GM18517 (cell line): ENCODE measurements around the gene RPL28.
A peak's percentile ranks its signal among the peaks of the same experiment; 100 is the strongest.

Experiments used
- ATAC-seq: cut with Tn5 transposase; IDR thresholded peaks from one replicate; pipeline ENCODE4 v1.9.1; 2021; ENCODE audit warnings: mild to moderate bottlenecking, moderate library complexity; ENCODE audit not compliant: unreplicated experiment

Gene RPL28

GRCh38 chr19:55385724-55386492, at the start of gene RPL28:
Gene RPL28 (plus strand): TSS chr19:55385932. CDS start chr19:55386358, 426 bp downstream.
- peak; percentile 79 for ATAC-seq

DNA sequence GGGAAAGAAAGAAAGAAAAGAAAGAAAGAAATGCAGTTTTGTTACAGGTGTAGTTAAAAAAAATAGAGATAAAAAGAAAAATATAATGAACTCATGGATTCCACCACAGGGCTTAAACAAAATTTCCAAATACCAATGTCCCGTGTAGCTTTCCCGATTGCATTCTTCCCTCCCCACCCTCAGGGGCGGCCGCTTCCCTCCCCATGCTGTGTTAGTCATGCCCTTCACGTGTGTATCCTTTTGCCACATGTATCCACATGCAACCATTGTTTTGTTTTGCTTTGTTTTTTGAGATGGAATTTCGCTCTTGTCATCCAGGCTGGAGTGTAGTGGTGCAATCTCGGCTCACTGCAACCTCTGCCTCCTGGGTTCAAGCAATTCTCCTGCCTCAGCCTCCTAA, 49.6 kb upstream of the RPL28 start:
- no peak for ATAC-seq

GRCh38 chr19:55339105-55339888, 46.4 kb upstream of the RPL28 start, which contains the start of gene KMT5C:
Gene KMT5C (plus strand): TSS chr19:55339876. CDS start chr19:55341937, 2,061 bp downstream.
- ATAC-seq = peak; percentile 91

DNA sequence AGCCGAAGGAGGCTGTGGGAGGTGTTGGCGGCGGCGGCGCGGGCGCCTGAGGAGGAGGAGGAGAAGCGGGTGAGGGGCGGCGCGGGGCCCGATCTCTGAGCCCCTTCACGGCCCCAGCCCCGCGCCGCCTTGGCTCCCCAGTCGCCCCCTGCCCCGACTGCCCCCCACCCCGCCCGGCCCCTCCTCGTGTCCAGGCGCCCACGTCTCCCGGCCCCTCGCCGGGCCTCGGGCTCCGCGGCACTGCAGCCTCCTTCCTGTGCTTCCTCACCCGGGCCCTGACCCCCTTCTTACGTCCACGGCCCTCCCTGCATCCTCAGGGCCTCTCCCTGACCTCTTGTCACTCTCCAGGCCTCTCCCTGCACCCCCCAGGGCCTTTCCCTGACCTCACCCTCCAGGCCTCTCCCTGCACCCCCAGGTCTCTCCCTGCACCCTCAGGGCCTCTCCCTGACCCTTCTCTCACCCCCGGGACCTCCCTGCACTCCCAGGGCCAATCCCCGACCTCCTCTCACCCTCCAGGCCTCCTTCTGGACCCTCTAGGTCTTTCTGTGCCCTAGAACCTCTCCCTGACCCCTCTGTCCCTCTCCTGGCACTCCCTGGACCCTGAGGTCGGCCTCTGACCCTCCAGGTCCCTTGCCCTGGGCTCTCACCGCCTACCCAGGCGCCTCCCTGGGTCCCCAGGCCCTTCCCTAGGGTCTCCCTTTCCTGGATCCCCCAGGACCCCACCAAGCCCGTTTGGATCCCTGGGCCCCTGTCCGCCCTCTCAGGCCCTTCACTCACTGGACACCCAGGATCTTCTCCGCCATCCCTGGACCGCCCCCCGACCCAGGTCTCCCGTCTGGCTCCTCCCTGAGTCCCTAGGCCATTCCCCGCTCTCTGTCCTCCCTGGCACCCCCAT, 45.6 kb upstream of the RPL28 start:
- no peak for ATAC-seq

DNA sequence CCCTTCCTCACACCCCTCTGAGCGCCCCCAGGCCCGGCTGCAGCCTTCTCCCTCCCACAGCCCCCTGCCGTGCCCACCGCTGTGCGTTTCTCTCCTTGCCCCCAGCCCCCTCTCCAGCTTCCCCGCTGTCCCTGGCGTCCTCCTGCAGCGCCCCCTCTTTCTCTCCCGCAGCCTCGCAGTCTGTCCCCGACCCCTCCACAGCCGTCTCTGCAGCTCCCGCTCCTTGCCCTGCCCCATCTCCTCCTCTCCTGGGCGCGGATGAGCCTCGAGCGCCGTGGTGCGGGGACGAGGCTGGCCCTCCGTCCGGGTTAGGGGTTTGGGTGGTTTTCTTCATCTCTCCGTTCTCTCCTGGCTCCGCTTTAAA, 45.0 kb upstream of the RPL28 start:
- ATAC-seq = no peak

- no peak for ATAC-seq
Measured at GRCh38 chr19:55341171-55341588, 44.6 kb upstream of the RPL28 start.

DNA sequence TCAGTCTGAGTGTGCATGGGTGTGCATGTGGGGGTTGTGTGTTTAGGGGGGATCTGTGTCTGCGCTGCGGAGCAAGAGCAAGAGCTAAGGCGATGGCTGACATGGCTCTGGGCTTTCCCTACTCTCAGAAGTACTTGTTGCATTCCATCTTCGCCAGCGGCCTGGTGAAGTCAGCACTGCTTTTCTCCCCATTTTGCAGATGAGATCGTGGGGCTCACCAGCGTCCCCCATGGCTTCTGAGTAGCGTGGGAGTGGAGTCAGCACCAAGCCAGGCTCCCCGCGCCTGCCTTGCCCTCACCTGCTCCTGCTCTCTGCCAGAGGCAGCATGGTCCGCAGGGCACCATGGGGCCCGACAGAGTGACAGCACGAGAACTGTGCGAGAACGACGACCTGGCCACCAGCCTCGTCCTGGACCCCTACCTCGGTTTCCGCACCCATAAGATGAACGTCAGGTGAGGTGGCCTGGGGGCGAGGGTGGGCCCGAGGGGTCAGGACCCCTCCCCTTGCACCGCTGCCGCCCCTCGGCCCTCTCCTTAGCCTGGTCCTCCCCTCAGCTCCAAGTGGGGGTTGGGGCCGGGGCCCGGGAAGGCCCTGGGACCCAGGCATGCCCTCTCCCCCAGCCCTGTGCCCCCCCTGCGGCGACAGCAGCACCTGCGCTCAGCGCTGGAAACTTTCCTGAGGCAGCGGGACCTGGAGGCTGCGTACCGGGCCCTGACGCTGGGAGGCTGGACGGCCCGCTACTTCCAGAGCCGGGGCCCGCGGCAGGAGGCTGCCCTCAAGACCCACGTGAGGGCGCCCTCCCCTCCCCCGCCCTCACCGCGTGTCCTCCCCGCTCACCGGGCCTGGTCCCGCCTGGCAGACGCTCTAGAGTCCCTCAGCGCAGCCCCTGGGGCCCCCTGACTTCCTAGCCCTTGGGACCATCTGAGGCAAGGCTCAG, 43.9 kb upstream of the RPL28 start:
- ATAC-seq = no peak

DNA sequence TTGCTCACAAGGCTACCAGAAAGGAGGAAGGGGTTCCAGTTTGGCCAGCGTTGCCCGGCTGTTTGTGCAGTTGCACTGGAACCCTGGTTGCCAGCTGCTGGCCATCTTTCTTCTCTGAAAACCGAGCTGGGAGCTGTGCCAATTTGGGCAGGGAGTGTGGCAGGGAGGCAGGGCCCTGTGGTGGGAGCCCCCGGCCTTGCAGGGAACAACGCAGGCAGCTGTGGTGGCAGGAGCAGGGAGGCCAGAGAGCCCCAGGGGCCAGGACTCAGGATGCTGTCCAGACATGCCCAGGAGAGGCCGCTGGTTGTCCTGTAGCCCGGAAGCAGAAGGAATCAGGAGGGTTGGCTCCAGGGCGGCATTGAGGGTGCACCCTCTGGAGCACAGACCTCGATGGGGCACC, 41.3 kb upstream of the RPL28 start:
- ATAC-seq = no peak

DNA sequence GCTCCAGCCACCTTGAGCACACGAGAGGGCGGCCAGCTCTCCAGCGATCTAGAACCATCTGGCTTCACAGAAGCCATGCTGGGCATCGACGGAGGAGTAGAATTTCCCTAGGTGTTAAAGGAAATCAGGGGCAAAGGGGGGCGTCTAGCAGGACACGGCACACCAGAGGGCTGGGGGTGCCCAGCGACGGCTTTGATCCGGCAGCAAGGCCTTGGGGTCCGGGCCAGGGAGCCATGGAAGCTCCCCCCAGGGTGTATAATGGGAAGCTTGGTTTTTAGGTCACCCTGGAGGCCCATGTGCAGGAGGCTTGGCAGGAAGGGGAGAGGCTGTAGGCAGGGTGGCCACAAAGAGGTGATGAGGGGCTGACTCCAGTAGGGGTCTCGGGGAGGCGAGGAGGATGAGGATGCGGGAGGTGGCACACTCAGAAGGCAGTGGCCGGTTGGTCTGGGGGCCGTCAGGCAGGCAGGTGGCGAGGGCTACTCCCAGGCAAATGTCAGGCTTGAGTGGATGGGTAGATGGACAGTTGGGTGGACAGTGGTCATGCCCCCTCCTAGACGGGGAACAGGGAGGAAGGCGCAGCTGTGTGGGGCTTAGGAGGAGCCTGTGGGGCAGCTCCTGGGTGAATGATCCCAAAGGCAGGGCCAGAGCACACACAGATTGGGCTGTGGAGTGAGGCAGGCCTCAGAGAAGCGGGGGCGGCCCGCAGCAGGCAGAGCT, 40.5 kb upstream of the RPL28 start:
- ATAC-seq = no peak

DNA sequence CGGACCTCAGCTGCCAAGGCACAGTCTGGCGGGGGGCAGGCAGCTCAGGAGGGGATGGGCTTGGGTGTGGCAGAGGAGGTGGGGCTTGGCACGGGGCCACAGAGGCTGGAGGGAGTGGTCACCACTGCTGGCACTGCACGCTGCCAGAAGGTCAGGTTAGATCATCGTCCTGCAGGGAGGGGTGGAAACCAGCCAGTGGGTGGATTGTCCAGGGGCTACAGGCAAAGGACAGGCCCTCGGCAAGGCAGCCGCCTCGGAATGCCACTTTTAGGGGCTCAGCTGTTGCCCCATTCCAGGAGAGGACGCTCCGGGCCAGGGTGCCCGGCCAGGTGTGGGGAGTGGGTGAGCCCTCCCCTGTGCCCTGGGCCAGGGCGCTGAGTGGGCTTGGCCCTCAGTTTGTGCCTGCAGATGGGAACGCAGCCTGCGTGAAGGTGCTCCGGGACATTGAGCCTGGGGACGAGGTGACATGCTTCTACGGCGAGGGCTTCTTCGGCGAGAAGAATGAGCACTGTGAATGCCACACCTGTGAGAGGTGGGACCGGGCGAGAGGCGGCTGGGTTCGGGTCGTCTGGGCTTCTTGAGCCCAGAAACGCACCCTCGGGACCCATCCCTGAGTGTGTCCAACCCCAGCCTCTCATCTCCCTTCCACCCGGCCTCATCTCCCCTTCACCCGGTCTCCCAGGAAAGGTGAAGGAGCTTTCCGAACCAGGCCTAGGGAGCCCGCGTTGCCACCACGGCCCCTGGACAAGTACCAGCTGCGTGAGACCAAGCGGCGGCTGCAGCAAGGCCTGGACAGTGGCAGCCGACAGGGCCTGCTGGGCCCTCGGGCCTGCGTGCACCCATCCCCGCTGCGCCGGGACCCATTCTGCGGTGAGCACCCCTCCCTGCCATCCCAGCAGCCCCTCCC, 39.7 kb upstream of the RPL28 start:
- ATAC-seq = no peak

DNA sequence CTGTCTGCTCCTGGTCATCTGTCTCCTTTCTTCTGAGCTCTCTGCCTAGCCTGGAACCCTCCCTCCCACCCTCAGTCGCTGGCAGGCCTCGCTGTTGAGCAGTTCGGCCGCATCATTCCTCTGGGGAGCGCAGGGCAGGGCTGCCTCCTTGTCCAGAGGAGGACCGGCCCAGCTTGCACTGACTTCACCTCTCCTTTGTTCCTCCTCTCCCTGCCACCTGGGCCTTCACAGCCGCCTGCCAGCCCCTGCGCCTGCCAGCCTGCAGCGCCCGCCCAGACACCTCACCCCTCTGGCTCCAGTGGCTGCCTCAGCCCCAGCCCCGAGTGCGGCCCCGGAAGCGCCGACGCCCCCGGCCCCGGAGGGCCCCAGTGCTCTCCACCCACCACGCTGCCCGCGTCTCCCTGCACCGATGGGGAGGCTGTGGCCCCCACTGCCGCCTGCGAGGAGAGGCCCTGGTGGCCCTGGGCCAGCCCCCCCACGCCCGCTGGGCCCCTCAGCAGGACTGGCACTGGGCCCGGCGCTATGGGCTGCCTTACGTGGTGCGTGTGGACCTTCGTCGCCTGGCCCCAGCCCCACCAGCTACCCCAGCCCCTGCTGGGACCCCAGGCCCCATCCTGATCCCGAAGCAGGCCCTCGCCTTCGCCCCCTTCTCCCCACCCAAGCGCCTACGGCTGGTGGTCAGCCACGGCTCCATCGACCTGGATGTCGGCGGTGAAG, 38.8 kb upstream of the RPL28 start:
- no peak for ATAC-seq

- no peak for ATAC-seq
Measured at GRCh38 chr19:55347442-55348009, 38.2 kb upstream of the RPL28 start.

DNA sequence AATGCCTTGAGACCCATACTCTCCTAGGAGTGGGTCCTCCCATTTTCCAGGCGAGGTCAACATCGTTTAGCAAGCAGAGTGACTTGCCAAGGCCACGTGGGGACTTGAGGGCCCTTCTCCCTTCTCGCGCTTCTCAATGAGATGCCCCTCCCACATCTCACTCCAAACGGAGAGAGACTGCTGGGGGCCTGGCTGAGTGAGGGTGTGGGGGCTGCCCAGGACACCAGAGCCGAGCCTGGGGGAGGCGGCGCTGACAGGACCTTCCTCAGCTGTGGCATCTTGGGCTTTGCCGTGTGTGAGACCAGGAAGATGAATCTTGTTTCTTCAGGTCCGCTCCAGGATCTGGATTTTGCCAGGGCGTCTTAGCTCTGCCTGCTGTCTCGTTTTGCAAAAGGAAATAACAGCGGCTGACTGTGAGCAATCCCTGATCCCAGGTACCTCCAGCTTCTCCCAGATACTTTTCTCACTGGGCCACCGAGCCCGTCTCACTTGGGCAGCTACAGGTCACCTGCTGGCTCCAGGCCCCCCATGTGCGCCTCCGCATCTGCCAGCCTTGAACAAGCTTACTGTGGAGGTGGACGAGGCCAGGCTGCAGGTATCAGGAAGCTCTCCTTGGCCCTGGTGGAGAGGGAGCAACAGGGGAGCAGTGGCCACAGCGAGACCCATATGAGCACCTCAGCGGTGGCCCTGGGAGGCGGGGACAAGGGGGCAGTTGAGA, 37.3 kb upstream of the RPL28 start:
- ATAC-seq = no peak

- ATAC-seq = no peak
Measured at GRCh38 chr19:55350620-55351315, 35.0 kb upstream of the RPL28 start.

- no peak for ATAC-seq
Measured at GRCh38 chr19:55352040-55352439, 33.7 kb upstream of the RPL28 start.

DNA sequence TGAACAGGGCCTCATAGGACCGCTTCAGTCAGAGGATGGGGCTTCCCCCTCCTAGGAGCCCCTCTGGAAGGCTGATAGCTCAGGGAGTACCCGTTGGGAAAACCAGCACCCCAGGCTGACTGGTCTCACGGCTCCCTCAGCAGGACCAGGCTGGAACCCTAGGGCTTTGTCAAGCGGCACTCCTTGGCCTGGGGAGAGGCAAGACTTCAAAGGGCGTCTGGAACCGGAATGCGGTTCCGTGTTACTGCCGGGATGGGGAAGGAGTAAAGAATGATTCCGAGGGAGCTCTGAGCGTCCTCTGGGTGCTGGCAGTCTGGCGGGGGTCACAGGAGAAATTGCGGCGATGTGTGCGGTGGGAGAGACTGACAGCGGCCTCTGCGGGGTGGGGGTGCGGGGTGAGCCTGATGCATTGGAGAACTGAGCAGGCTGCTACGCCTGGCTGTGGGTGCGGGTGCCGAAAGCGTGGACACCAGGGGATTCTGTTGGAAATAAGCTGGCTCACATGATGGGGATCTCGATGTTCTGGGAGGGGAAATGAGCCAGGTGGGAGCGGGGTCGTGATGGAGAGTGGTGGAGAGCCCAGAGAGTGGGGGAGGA, 33.1 kb upstream of the RPL28 start:
- no peak for ATAC-seq
